IMR-90 (cell line): Measurements from ENCODE around the gene ADGRL3. TPM values are rescaled to one million over a fixed set of nuclear protein-coding genes. Genes with fewer than 3 reads are reported as not detected.

Experiments used
- ATAC-seq: fragments of 200-7000 bp; cut with Tn5 transposase; 2 replicates; pipeline ENCODE4 v1.9.1; 2020; ENCODE audit warnings: low read depth, mild to moderate bottlenecking, moderate library complexity
- BruUV-seq: library from RNA; stranded (reverse); fragments of 400-500 nt; replicated peaks from 2 replicates; lab custom pipeline; 2021; lab: Mats Ljungman, UMichigan
- CTCF ChIA-PET: fragments of 300-600 bp; formaldehyde crosslinking; extraction: SDS; loops from one replicate; lab custom pipeline; 2021; ENCODE audit warnings: antibody characterized with exemption; lab: Yijun Ruan, JAX
- POLR2A ChIA-PET: fragments of 300-600 bp; sonication (Branson Sonifier 250); formaldehyde crosslinking; loops from one replicate; lab custom pipeline; 2022; ENCODE audit warnings: antibody characterized with exemption; ENCODE audit not compliant: unreplicated experiment; lab: Charles Lee
- DNase-seq: peaks from one replicate; pipeline ENCODE4 v3.0.0; 2013
- H2AFZ ChIP-seq: replicated peaks from 2 replicates; pipeline ENCODE3; 2013; ENCODE audit warnings: low read length, mild to moderate bottlenecking; ENCODE audit not compliant: poor library complexity
- H2AK5ac ChIP-seq: 2 replicates; pipeline ENCODE4 v1.6.1; 2013; ENCODE audit warnings: low read depth, low read length, inconsistent platforms
- H2AK9ac ChIP-seq: replicated peaks from 2 replicates; pipeline ENCODE3; 2013; ENCODE audit warnings: mild to moderate bottlenecking, low read depth, low read length, moderate library complexity; ENCODE audit not compliant: poor library complexity
- H2BK120ac ChIP-seq: 2 replicates; pipeline ENCODE4 v1.6.1; 2013; ENCODE audit warnings: low read depth, low read length, inconsistent platforms
- H2BK15ac ChIP-seq: 3 replicates; pipeline ENCODE4 v1.6.1; 2013; ENCODE audit warnings: low read depth, low read length, inconsistent platforms
- H2BK20ac ChIP-seq: 2 replicates; pipeline ENCODE4 v1.6.1; 2013; ENCODE audit warnings: low read depth, mild to moderate bottlenecking, inconsistent platforms, low read length, moderate library complexity
- H2BK5ac ChIP-seq: 2 replicates; pipeline ENCODE4 v1.6.1; 2013; ENCODE audit warnings: mild to moderate bottlenecking, low read depth, low read length, inconsistent platforms; ENCODE audit not compliant: poor library complexity, severe bottlenecking
- H3K14ac ChIP-seq: replicated peaks from 2 replicates; pipeline ENCODE4 v1.6.1; 2013; ENCODE audit warnings: low read depth, low read length, inconsistent platforms
- H3K18ac ChIP-seq: 2 replicates; pipeline ENCODE4 v1.6.1; 2013; ENCODE audit warnings: low read depth, low read length, control low read depth
- H3K23ac ChIP-seq: 2 replicates; pipeline ENCODE4 v1.6.1; 2013; ENCODE audit warnings: low read depth, low read length, inconsistent platforms
- H3K27ac ChIP-seq: 2 replicates; pipeline ENCODE4 v1.5.1; 2013; ENCODE audit warnings: mild to moderate bottlenecking, control low read depth, low read length; ENCODE audit not compliant: insufficient read depth
- H3K27me3 ChIP-seq: 2 replicates; pipeline ENCODE4 v1.6.1; 2013; ENCODE audit warnings: low read length; ENCODE audit not compliant: control insufficient read depth, insufficient read depth
- H3K36me3 ChIP-seq: 2 replicates; pipeline ENCODE4 v1.6.1; 2013; ENCODE audit warnings: low read length, mixed read lengths; ENCODE audit not compliant: control insufficient read depth, insufficient read depth
- H3K4ac ChIP-seq: 2 replicates; pipeline ENCODE4 v1.6.1; 2013; ENCODE audit warnings: low read depth, low read length, inconsistent platforms
- H3K4me1 ChIP-seq: 2 replicates; pipeline ENCODE4 v1.6.1; 2013; ENCODE audit warnings: low read length, mixed read lengths; ENCODE audit not compliant: control insufficient read depth, insufficient read depth
- H3K4me2 ChIP-seq: 2 replicates; pipeline ENCODE4 v1.6.1; 2013; ENCODE audit warnings: low read depth, mild to moderate bottlenecking, control low read depth, low read length, moderate library complexity
- H3K4me3 ChIP-seq: 2 replicates; pipeline ENCODE4 v1.5.1; 2013; ENCODE audit warnings: low read depth, mild to moderate bottlenecking, control low read depth, low read length, moderate library complexity; ENCODE audit not compliant: insufficient read depth
- H3K56ac ChIP-seq: 2 replicates; pipeline ENCODE4 v1.6.1; 2013; ENCODE audit warnings: low read length, inconsistent platforms; ENCODE audit not compliant: insufficient read depth; ENCODE audit errors: extremely low read depth
- H3K79me1 ChIP-seq, 2 experiments: 2 replicates each; pipeline ENCODE4 v1.6.1; 2013; ENCODE audit warnings: low read length in 2 of 2, inconsistent platforms in 1 of 2, low read depth in 1 of 2
- H3K9ac ChIP-seq: 2 replicates; pipeline ENCODE4 v1.6.1; 2013; ENCODE audit warnings: low read depth, low read length, control low read depth
- H3K9me1 ChIP-seq: 2 replicates; pipeline ENCODE4 v1.6.1; 2013; ENCODE audit warnings: low read length, inconsistent platforms; ENCODE audit not compliant: insufficient read depth
- H3K9me3 ChIP-seq: 2 replicates; pipeline ENCODE4 v1.6.1; 2013; ENCODE audit warnings: low read length; ENCODE audit not compliant: control insufficient read depth, insufficient read depth
- H4K20me1 ChIP-seq: 2 replicates; pipeline ENCODE4 v1.6.1; 2013; ENCODE audit warnings: low read length, inconsistent platforms; ENCODE audit not compliant: insufficient read depth
- H4K5ac ChIP-seq: 2 replicates; pipeline ENCODE4 v1.6.1; 2013; ENCODE audit warnings: mild to moderate bottlenecking, low read depth, low read length, control low read depth
- H4K8ac ChIP-seq, 2 experiments: 2 replicates each; pipeline ENCODE4 v1.6.1; 2013; ENCODE audit warnings: low read depth in 2 of 2, low read length in 2 of 2, control low read depth in 1 of 2, inconsistent platforms in 1 of 2
- H4K91ac ChIP-seq: 2 replicates; pipeline ENCODE4 v1.6.1; 2013; ENCODE audit warnings: low read depth, low read length, inconsistent platforms; ENCODE audit not compliant: insufficient read depth
- BHLHE40 ChIP-seq: fragments of 150-350 bp; IDR thresholded peaks from 2 replicates; pipeline ENCODE4 v1.6.1; 2016; ENCODE audit warnings: mild to moderate bottlenecking, low read depth, low read length
- CEBPB ChIP-seq: IDR thresholded peaks from 2 replicates; pipeline ENCODE4 v1.6.1; 2012; ENCODE audit warnings: low read depth, low read length, improper control_type of control experiment
- CHD1 ChIP-seq: IDR thresholded peaks from 2 replicates; pipeline ENCODE4 v1.6.1; 2012; ENCODE audit warnings: low read depth, low read length, improper control_type of control experiment
- FOS ChIP-seq: fragments of 150-350 bp; IDR thresholded peaks from 2 replicates; pipeline ENCODE4 v1.6.1; 2016; ENCODE audit warnings: low read depth, low read length
- MAZ ChIP-seq: IDR thresholded peaks from 2 replicates; pipeline ENCODE4 v1.6.1; 2012; ENCODE audit warnings: low read depth, mild to moderate bottlenecking, low read length, improper control_type of control experiment, moderate library complexity, borderline replicate concordance
- POLR2A ChIP-seq: IDR thresholded peaks from 2 replicates; pipeline ENCODE4 v1.6.1; 2012; ENCODE audit warnings: mild to moderate bottlenecking, low read depth, low read length
- RCOR1 ChIP-seq: IDR thresholded peaks from 2 replicates; pipeline ENCODE4 v1.6.1; 2012; ENCODE audit warnings: mild to moderate bottlenecking, low read length, improper control_type of control experiment; ENCODE audit not compliant: insufficient replicate concordance
- WGBS, 2 experiments: methylation state at CpG; one replicate each; pipeline versions ENCODE4 v1.1.5 to v1.1.7; 2013; ENCODE audit warnings: missing lambda C conversion rate in 2 of 2; ENCODE audit not compliant: insufficient read length in 1 of 2; ENCODE audit errors: extremely low coverage in 2 of 2; 5-methylcytosine and 5-hydroxymethylcytosine counted together
- dilution Hi-C: fragments of 300-500 bp; cut with HindIII; formaldehyde crosslinking; loops from one replicate; pipeline ENCODE4 v1.14.3; 2018; ENCODE audit warnings: low sequenced_read_pairs; ENCODE audit not compliant: unreplicated experiment
- in situ Hi-C: fragments of 300-500 bp; cut with MboI; formaldehyde crosslinking; loops from 3 replicates; pipeline ENCODE4 v1.14.3; 2019; ENCODE audit warnings: low sequenced_read_pairs, inconsistent platforms, mixed read lengths
- intact Hi-C: fragments of 100-400 bp; cut with micrococcal nuclease; formaldehyde crosslinking; loops from 2 replicates; pipeline ENCODE4 v1.10.0; 2022
- polyA plus RNA-seq, 3 experiments: library from polyadenylated mRNA; depleted of rRNA; stranded (reverse); fragments of >200 nt; gene quantifications; 2 replicates each; pipeline ENCODE4 v1.2.3, GENCODE V29; 2012; ENCODE audit warnings: low replicate concordance in 1 of 3
- total RNA-seq: library from RNA; depleted of rRNA; stranded (reverse); fragments of >200 nt; gene quantifications from 2 replicates; pipeline ENCODE4 v1.2.3, GENCODE V29; 2012

ADGRL3 gene
- total and polyA plus RNA-seq, 2 of the 4 experiments (the other 2 are of a cell fraction): 0.46 to 2.5 TPM

GRCh38 chr4:61540944-61541343 lies 340.8 kb downstream of the ADGRL3 start:
- Histone ChIP-seq H3K9me1 (no peaks in the 10 kb centered on the region), H3K4me1 (no peaks in the 10 kb centered on the region), H3K14ac (no peak overlapping the region), H3K27ac (no peak overlapping the region), H3K4me3 (no peak overlapping the region), H4K91ac (no peak overlapping the region), H3K4me2 (no peak overlapping the region), H3K36me3 (no peaks in the 10 kb centered on the region), H2BK120ac (no peak overlapping the region), H2AK9ac (no peak overlapping the region), H4K8ac (no peak overlapping the region), H3K9ac (no peak overlapping the region), H4K5ac (no peak overlapping the region), H4K20me1 (no peaks in the 10 kb centered on the region), H2AFZ (no peak overlapping the region), H3K9me3 (no peaks in the 10 kb centered on the region), H3K23ac (no peak overlapping the region), H3K56ac (no peak overlapping the region), H2AK5ac (no peak overlapping the region), H3K79me1 (no peaks in the 10 kb centered on the region), H3K18ac (no peak overlapping the region), H2BK15ac (no peak overlapping the region), H2BK5ac (no peak overlapping the region), H2BK20ac (no peak overlapping the region), H3K4ac (no peak overlapping the region), H3K27me3 (no peaks in the 10 kb centered on the region)
- ChIA-PET POLR2A (no interaction called here), CTCF (interaction anchor here (0.6 kb wide), 1 partner anchor 10 kb away, joined by 5 read pairs; no protein-coding TSS in a partner anchor)
- TF ChIP-seq MAZ (no peak), FOS (no peak), BHLHE40 (no peak), RCOR1 (no peak), CHD1 (no peak), CEBPB (no peak), POLR2A (no peak)
- BruUV-seq: no TSS peak
- in situ Hi-C loops (no loop called here), intact Hi-C loops (no loop called here), dilution Hi-C loops (no loop called here)
- no peak for DNase-seq
- WGBS, 2 experiments: 40% methylated on average over 1 of the region's 2 CpGs; no CpG with 5 or more reads in 1 of the 2 experiments
- no peak for ATAC-seq
